Body of pancreas (tissue), 4 donors: ENCODE data around the gene VOPP1. TPM values are rescaled to one million over a fixed set of nuclear protein-coding genes. Genes with fewer than 3 reads are reported as not detected.

Source experiments
- ATAC-seq: fragments of 150-250 bp; one replicate; pipeline ENCODE4 v1.9.1; 2016
- DNase-seq, 4 donors: peaks; one replicate each; pipeline ENCODE4 v3.0.0-alpha.2; 2019
- H3K27ac ChIP-seq, 4 donors: fragments of 200-600 bp; sonication (generic); 1 replicate in 3 of 4; 2 replicates in 1 of 4; pipeline versions ENCODE4 v1.5.1 to v1.6.1; 2016 to 2019; ENCODE audit warnings: mild to moderate bottlenecking in 1 of 4, mixed read lengths in 1 of 4, moderate library complexity in 1 of 4
- H3K27me3 ChIP-seq, 2 donors: fragments of 200-600 bp; sonication (generic); one replicate each; pipeline ENCODE4 v1.6.0; 2016; ENCODE audit warnings: mild to moderate bottlenecking in 1 of 2
- H3K36me3 ChIP-seq, 2 donors: fragments of 200-600 bp; sonication (generic); replicated peaks in 1 of 2; 2 replicates each; pipeline ENCODE4 v1.5.1; 2016; ENCODE audit warnings: low read depth in 2 of 2; ENCODE audit not compliant: insufficient read depth in 1 of 2
- H3K4me1 ChIP-seq: fragments of 200-600 bp; sonication (generic); one replicate; pipeline ENCODE4 v1.6.0; 2016
- H3K4me3 ChIP-seq, 2 donors: fragments of 200-600 bp; sonication (generic); 1 replicate in 1 of 2; 2 replicates in 1 of 2; pipeline ENCODE4 v1.5.1; 2016 to 2019
- H3K9me3 ChIP-seq, 3 donors: fragments of 200-600 bp; sonication (generic); 1 replicate in 2 of 3; 2 replicates in 1 of 3; pipeline ENCODE4 v1.5.1; 2016
- POLR2A ChIP-seq, 3 donors: fragments of 450-650 bp; IDR thresholded peaks; one replicate each; pipeline ENCODE4 v1.6.1; 2016; ENCODE audit warnings: antibody characterized with exemption in 3 of 3, mild to moderate bottlenecking in 2 of 3
- WGBS, 2 donors: methylation state at CpG; one replicate each; pipeline ENCODE4 v1.1.5; 2017; 5-methylcytosine and 5-hydroxymethylcytosine counted together
- intact Hi-C: fragments of 100-400 bp; cut with DNase I; formaldehyde crosslinking; loops from one replicate; pipeline ENCODE4 v1.15.1; 2023
- total RNA-seq, 2 donors: library from RNA; depleted of rRNA; stranded (reverse); fragments of >200 nt; gene quantifications; one replicate each; pipeline ENCODE4 v1.1.0, GENCODE V29; 2016
- TF ChIP-seq, protein P1 (sequence below), 7 experiments: fragments of 450-650 bp in 4 of 7; fragments of 200-600 bp in 3 of 7; sonication (generic) in 3 of 7; IDR thresholded peaks; one replicate each; pipeline ENCODE4 v1.5.1; 2016 to 2019; ENCODE audit warnings: antibody characterized with exemption in 7 of 7

Gene VOPP1
- total RNA-seq, 2 donors from 2014 or later: 25.1 to 30.6 TPM

GRCh38 chr7:55491346-55491745 is 81.0 kb downstream of the VOPP1 start:
- Histone ChIP-seq H3K4me1 (no peaks in the 10 kb centered on the region), H3K27ac (no peak overlapping the region), H3K36me3 (no peaks in the 10 kb centered on the region), H3K27me3 (no peaks in the 10 kb centered on the region), H3K9me3 (no peaks in the 10 kb centered on the region), H3K4me3 (no peak overlapping the region)
- ATAC-seq (no peak), DNase-seq (no peak)
- WGBS, 2 donors: 96 to 99% methylated on average over 5 of the region's 5 CpGs
- TF ChIP-seq, protein P1, sequence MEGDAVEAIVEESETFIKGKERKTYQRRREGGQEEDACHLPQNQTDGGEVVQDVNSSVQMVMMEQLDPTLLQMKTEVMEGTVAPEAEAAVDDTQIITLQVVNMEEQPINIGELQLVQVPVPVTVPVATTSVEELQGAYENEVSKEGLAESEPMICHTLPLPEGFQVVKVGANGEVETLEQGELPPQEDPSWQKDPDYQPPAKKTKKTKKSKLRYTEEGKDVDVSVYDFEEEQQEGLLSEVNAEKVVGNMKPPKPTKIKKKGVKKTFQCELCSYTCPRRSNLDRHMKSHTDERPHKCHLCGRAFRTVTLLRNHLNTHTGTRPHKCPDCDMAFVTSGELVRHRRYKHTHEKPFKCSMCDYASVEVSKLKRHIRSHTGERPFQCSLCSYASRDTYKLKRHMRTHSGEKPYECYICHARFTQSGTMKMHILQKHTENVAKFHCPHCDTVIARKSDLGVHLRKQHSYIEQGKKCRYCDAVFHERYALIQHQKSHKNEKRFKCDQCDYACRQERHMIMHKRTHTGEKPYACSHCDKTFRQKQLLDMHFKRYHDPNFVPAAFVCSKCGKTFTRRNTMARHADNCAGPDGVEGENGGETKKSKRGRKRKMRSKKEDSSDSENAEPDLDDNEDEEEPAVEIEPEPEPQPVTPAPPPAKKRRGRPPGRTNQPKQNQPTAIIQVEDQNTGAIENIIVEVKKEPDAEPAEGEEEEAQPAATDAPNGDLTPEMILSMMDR (IDR thresholded peaks at IDR 0.05): no peak
- TF ChIP-seq POLR2A (IDR thresholded peaks at IDR 0.05): no peak
- intact Hi-C loops: no loop called here

DNA sequence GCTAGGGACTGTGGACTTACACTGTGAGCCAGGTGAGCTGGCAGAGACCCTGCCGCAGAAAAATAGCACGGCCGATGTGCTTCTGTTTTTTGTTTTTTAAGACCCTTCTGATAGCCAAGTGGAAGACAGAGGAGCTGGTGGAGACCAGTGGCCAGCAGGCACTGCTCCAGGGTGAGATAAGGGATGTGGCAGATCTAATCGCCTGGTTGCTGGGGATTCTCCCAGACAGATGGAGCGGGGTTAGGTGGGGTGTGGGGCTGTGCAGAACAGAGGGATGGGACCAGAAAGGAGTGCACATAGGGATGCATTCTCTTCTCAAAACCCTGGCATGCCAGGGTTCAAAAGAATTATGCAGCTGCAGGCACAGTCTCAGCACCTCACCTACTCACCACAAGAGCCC is 82.2 kb downstream of the VOPP1 start:
- H3K9me3 ChIP-seq: no peaks in the 10 kb centered on the region
- intact Hi-C loops: no loop called here
- ATAC-seq (no peak), DNase-seq (no peak)
- H3K27ac ChIP-seq: no peak overlapping the region
- no peaks in the 10 kb centered on the region for H3K27me3 ChIP-seq
- 88 to 89% methylated on average over 5 of the region's 5 CpGs for WGBS, 2 donors
- no peaks in the 10 kb centered on the region for H3K4me1 ChIP-seq
- no peak overlapping the region for H3K4me3 ChIP-seq
- H3K36me3 ChIP-seq: no peaks in the 10 kb centered on the region
- TF ChIP-seq POLR2A (IDR thresholded peaks at IDR 0.05): no peak
- TF ChIP-seq, protein P1 (IDR thresholded peaks at IDR 0.05): no peak

DNA sequence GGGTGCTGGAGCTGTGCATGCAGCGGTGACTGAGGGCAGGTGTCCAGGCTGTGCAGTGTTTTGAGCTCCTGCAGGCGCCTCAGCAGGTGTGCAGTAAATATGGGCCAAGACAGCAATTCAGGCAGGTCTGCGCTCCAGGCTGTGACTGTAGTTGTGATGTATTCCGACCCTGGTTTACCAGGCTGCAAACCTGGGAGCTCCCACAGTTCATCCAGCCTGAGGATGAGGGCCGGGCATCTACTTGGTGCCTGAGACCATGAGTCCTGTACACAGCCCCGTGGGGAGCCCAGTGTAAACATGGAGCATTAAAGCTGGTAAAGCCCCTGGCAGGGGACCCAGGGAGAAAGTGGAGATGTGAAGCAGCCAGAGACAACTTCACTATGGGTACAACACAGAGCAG is 82.8 kb downstream of the VOPP1 start:
- Histone ChIP-seq H3K36me3 (no peaks in the 10 kb centered on the region), H3K4me3 (no peak overlapping the region), H3K9me3 (no peaks in the 10 kb centered on the region), H3K27ac (no peak overlapping the region), H3K27me3 (no peaks in the 10 kb centered on the region), H3K4me1 (no peaks in the 10 kb centered on the region)
- no peak for ATAC-seq
- no peak for TF ChIP-seq POLR2A (IDR thresholded peaks at IDR 0.05)
- TF ChIP-seq, protein P1 (IDR thresholded peaks at IDR 0.05): no peak
- 82 to 83% methylated on average over 1 to 6 of the region's 6 CpGs for WGBS, 2 donors
- intact Hi-C loops: loop anchor here (10.0 kb wide), 1 partner anchor 65 kb away; no protein-coding TSS in a partner anchor
- DNase-seq: no peak

DNA sequence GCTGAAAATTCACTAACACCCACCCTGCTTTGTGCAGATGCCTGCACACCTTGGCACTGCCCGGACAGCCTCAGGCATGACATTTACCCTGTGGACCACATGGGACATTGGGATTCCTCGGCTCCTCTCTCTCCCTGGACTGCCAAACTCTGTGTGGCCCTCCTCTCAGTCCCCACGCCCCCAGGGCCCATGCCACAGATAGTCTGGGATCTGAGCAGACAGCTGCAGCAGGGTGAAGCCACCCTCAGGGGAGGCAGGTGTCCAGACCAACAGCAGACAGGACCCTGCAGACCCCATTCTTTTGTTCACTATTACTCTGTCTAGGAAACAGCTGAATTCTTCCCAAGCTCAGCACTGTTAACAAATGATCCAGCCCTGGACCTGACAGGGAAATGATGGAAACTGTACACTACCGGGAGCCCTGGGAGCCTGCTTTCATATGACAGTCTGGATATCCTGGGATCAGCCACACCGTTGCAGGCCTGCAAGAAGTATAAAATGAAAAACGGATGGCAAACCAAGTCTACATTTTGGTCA is 83.4 kb downstream of the VOPP1 start:
- intact Hi-C loops: loop anchor here (10.0 kb wide), 1 partner anchor 64 kb away; no protein-coding TSS in a partner anchor
- no peak overlapping the region for H3K4me3 ChIP-seq
- no peak for TF ChIP-seq POLR2A (IDR thresholded peaks at IDR 0.05)
- TF ChIP-seq, protein P1 (IDR thresholded peaks at IDR 0.05): no peak
- H3K4me1 ChIP-seq: no peaks in the 10 kb centered on the region
- 92% methylated on average over 6 of the region's 6 CpGs for WGBS, 2 donors
- no peaks in the 10 kb centered on the region for H3K27me3 ChIP-seq
- H3K36me3 ChIP-seq: no peaks in the 10 kb centered on the region
- DNase-seq (no peak), ATAC-seq (no peak)
- H3K9me3 ChIP-seq: no peaks in the 10 kb centered on the region
- no peak overlapping the region for H3K27ac ChIP-seq

GRCh38 chr7:55488216-55488615 is 84.1 kb downstream of the VOPP1 start:
- 73 to 80% methylated on average over 6 of the region's 6 CpGs for WGBS, 2 donors
- no peak for DNase-seq
- Histone ChIP-seq H3K27ac (no peak overlapping the region), H3K4me3 (no peak overlapping the region), H3K27me3 (no peaks in the 10 kb centered on the region), H3K9me3 (no peaks in the 10 kb centered on the region), H3K36me3 (no peaks in the 10 kb centered on the region), H3K4me1 (no peaks in the 10 kb centered on the region)
- TF ChIP-seq, protein P1 (IDR thresholded peaks at IDR 0.05): no peak
- no peak for TF ChIP-seq POLR2A (IDR thresholded peaks at IDR 0.05)
- no peak for ATAC-seq
- intact Hi-C loops: loop anchor here (10.0 kb wide), 1 partner anchor 63 kb away; no protein-coding TSS in a partner anchor
